PC-3 (cell line): ENCODE measurements around the gene GRIN1. TPM values are rescaled to one million over a fixed set of nuclear protein-coding genes. Genes with fewer than 3 reads are reported as not detected.
A peak's percentile ranks its signal among the peaks of the same experiment; 100 is the strongest.

Experiments used
- ATAC-seq: fragments of 200-7000 bp; cut with Tn5 transposase; 2 replicates; pipeline ENCODE4 v1.9.1; 2020; ENCODE audit warnings: mild to moderate bottlenecking, moderate library complexity
- BruUV-seq: library from RNA; stranded (reverse); fragments of 400-500 nt; replicated peaks from 2 replicates; lab custom pipeline; 2021; lab: Mats Ljungman, UMichigan
- CTCF ChIA-PET: fragments of 300-600 bp; sonication (Branson Sonifier 250); formaldehyde crosslinking; loops from one replicate; lab custom pipeline; 2022; ENCODE audit warnings: antibody characterized with exemption; lab: Charles Lee
- POLR2A ChIA-PET: fragments of 300-600 bp; sonication (Branson Sonifier 250); formaldehyde crosslinking; loops from one replicate; lab custom pipeline; 2022; ENCODE audit warnings: antibody characterized with exemption; ENCODE audit not compliant: unreplicated experiment; lab: Charles Lee
- DNase-seq: peaks from one replicate; pipeline ENCODE4 v3.0.0-alpha.2; 2015
- H2AFZ ChIP-seq: fragments of 300-600 bp; sonication (generic); 2 replicates; pipeline ENCODE4 v1.6.0; 2016; ENCODE audit warnings: antibody characterized with exemption, low read length
- H3F3A ChIP-seq: fragments of 300-600 bp; sonication (generic); one replicate; pipeline ENCODE4 v1.6.0; 2017; ENCODE audit warnings: antibody characterized with exemption, low read length, control low read depth, mild to moderate bottlenecking; ENCODE audit not compliant: unreplicated experiment
- H3K27ac ChIP-seq: fragments of 300-600 bp; sonication (generic); 2 replicates; pipeline ENCODE4 v1.5.1; 2016; ENCODE audit warnings: mild to moderate bottlenecking, low read length
- H3K27me3 ChIP-seq: fragments of 300-600 bp; sonication (generic); 2 replicates; pipeline ENCODE4 v1.6.1; 2016; ENCODE audit warnings: low read length, mixed read lengths
- H3K36me3 ChIP-seq: fragments of 300-600 bp; sonication (generic); 2 replicates; pipeline ENCODE4 v1.6.1; 2016; ENCODE audit warnings: low read depth, mixed run types, low read length, mixed read lengths
- H3K4me1 ChIP-seq: fragments of 300-600 bp; sonication (generic); 2 replicates; pipeline ENCODE4 v1.5.1; 2016; ENCODE audit warnings: low read length; ENCODE audit not compliant: insufficient read depth
- H3K4me2 ChIP-seq: fragments of 300-600 bp; sonication (generic); 2 replicates; pipeline ENCODE4 v1.6.0; 2016; ENCODE audit warnings: low read length
- H3K4me3 ChIP-seq: fragments of 300-600 bp; sonication (generic); 2 replicates; pipeline ENCODE4 v1.5.1; 2016; ENCODE audit warnings: mild to moderate bottlenecking, low read length, mixed read lengths
- H3K79me2 ChIP-seq: fragments of 300-600 bp; sonication (generic); 2 replicates; pipeline ENCODE4 v1.6.1; 2017; ENCODE audit warnings: low read length, mixed read lengths
- H3K9ac ChIP-seq: fragments of 300-600 bp; sonication (generic); 2 replicates; pipeline ENCODE4 v1.6.0; 2016; ENCODE audit warnings: mild to moderate bottlenecking, low read length
- H3K9me2 ChIP-seq: fragments of 300-600 bp; sonication (generic); replicated peaks from 2 replicates; pipeline ENCODE4 v1.6.1; 2016; ENCODE audit warnings: mixed run types, low read length, mixed read lengths
- H3K9me3 ChIP-seq: fragments of 300-600 bp; sonication (generic); 2 replicates; pipeline ENCODE4 v1.6.1; 2016; ENCODE audit warnings: low read length, mixed read lengths
- H4K20me1 ChIP-seq: fragments of 300-600 bp; sonication (generic); 2 replicates; pipeline ENCODE4 v1.6.1; 2016; ENCODE audit warnings: low read length, mixed read lengths
- CTCF ChIP-seq: fragments of 300-600 bp; sonication (generic); conservative IDR thresholded peaks from 2 replicates; pipeline ENCODE4 v1.5.1; 2017; ENCODE audit warnings: antibody characterized with exemption, low read depth, mild to moderate bottlenecking, low read length
- EZH2 ChIP-seq: fragments of 300-600 bp; sonication (generic); IDR thresholded peaks from one replicate; pipeline ENCODE4 v1.6.1; 2017; ENCODE audit warnings: antibody characterized with exemption, mild to moderate bottlenecking, low read length; ENCODE audit not compliant: unreplicated experiment
- EZH2phosphoT487 ChIP-seq: fragments of 300-600 bp; sonication (generic); IDR thresholded peaks from 2 replicates; pipeline ENCODE4 v1.6.1; 2018; ENCODE audit warnings: mild to moderate bottlenecking, antibody characterized with exemption, low read length, borderline replicate concordance
- intact Hi-C: fragments of 100-400 bp; cut with micrococcal nuclease; formaldehyde crosslinking; loops from 2 replicates; pipeline ENCODE4 v1.9.0; 2023
- total RNA-seq: library from RNA; depleted of rRNA; stranded (reverse); fragments of >200 nt; gene quantifications from 2 replicates; pipeline ENCODE4 v1.2.3, GENCODE V29; 2014

GRIN1 gene
- total RNA-seq, 1 experiment from 2014 or later, result 0.11 TPM

GRCh38 chr9:137188490-137189296 lies 49.7 kb downstream of the GRIN1 start, which contains the start of the genes ANAPC2 and SSNA1:
TSS of gene ANAPC2 (minus strand) at chr9:137188560. CDS start at chr9:137188532, 28 bp downstream.
TSS of gene SSNA1 (plus strand) at chr9:137188676. CDS start at chr9:137188727, 51 bp downstream.
- Histone ChIP-seq H3K9ac (peak within 1 kb of the TSS; percentile 93), H3K9me3 (no peaks in the 10 kb centered on the region), H3K36me3 (no peaks in the 10 kb centered on the region), H2AFZ (peak within 1 kb of the TSS; percentile 86), H3K4me1 (peaks cover 25% of the 10 kb centered on the region), H3K79me2 (peaks cover 40% of the 10 kb centered on the region), H3K4me3 (peak within 1 kb of the TSS; percentile 99), H3K27me3 (no peaks in the 10 kb centered on the region), H3K27ac (peak within 1 kb of the TSS; percentile 92), H3K9me2 (no peaks in the 10 kb centered on the region), H4K20me1 (peaks cover 11% of the 10 kb centered on the region), H3F3A (no peaks in the 10 kb centered on the region), H3K4me2 (peak within 1 kb of the TSS; percentile 96)
- BruUV-seq, result no TSS peak
- intact Hi-C loops, result loop anchor here (2.0 to 5.0 kb wide), 2 partner anchors 38 to 39 kb away; partner anchors contain the start of genes CYSRT1 and RNF224
- TF ChIP-seq CTCF (peak; percentile 44; the same call in 1 of the 2 replicates), EZH2phosphoT487 (no peak)
- ChIA-PET POLR2A (interaction anchor here (0.6 to 0.8 kb wide), 3 partner anchors 10 to 52 kb away, joined by 3 to 19 read pairs (median 4); partner anchors contain the start of gene TUBB4B), CTCF (interaction anchor here (0.7 to 1.0 kb wide), 2 partner anchors 10 to 38 kb away, joined by 3 read pairs; partner anchors contain the start of gene RNF224)
- ATAC-seq, result peak; percentile 75
- peak; percentile 91 for DNase-seq

- Histone ChIP-seq H3F3A (no peaks in the 10 kb centered on the region), H3K79me2 (peaks cover 40% of the 10 kb centered on the region), H3K4me3 (peak overlapping the region; percentile 99), H3K4me2 (peak overlapping the region; percentile 96), H3K4me1 (peaks cover 27% of the 10 kb centered on the region), H3K36me3 (no peaks in the 10 kb centered on the region), H3K9me2 (no peaks in the 10 kb centered on the region), H3K27me3 (no peaks in the 10 kb centered on the region), H2AFZ (no peak overlapping the region), H3K27ac (peak overlapping the region; percentile 92), H3K9ac (peak overlapping the region; percentile 93), H3K9me3 (no peaks in the 10 kb centered on the region), H4K20me1 (peaks cover 11% of the 10 kb centered on the region)
- DNase-seq (no peak), ATAC-seq (peak; percentile 4; the same call in 1 of the 2 replicates)
- ChIA-PET POLR2A (interaction anchor here (0.6 to 0.8 kb wide), 3 partner anchors 9 to 51 kb away, joined by 3 to 19 read pairs (median 4); partner anchors contain the start of gene TUBB4B), CTCF (interaction anchor here (1.0 kb wide), 2 partner anchors 9 to 38 kb away, joined by 3 to 4 read pairs; partner anchors contain the start of gene RNF224)
- intact Hi-C loops, result loop anchor here (2.0 to 5.0 kb wide), 2 partner anchors 38 to 39 kb away; partner anchors contain the start of genes CYSRT1 and RNF224
- TF ChIP-seq EZH2phosphoT487 (no peak), CTCF (no peak), EZH2 (no peak)
- TSS peak; percentile 78 for BruUV-seq
These were observed 50.6 kb downstream of the GRIN1 start for GRCh38 chr9:137189297-137190295.
